H1 (cell line): ENCODE data around the gene SLC16A11. TPM values are rescaled to one million over a fixed set of nuclear protein-coding genes. Genes with fewer than 3 reads are reported as not detected.

Experiments used
- ATF3 ChIP-seq: IDR thresholded peaks from 2 replicates; pipeline ENCODE4 v1.6.1; 2011; ENCODE audit warnings: low read depth, mild to moderate bottlenecking, low read length; ENCODE audit not compliant: insufficient read depth
- CBX5 ChIP-seq: fragments of 300-800, 300-1000 bp; sonication (generic); IDR thresholded peaks from 2 replicates; pipeline ENCODE4 v1.7.1; 2016; ENCODE audit warnings: antibody characterized with exemption, low read length, low read depth
- CEBPB ChIP-seq: IDR thresholded peaks from 2 replicates; pipeline ENCODE4 v1.6.1; 2012; ENCODE audit warnings: low read depth, low read length
- CTBP2 ChIP-seq: IDR thresholded peaks from 2 replicates; pipeline ENCODE4 v1.7.0; 2011; ENCODE audit warnings: borderline replicate concordance, mild to moderate bottlenecking, moderate library complexity, mixed read lengths, low read length; ENCODE audit not compliant: insufficient read depth, insufficient read length
- E2F6 ChIP-seq: IDR thresholded peaks from 2 replicates; pipeline ENCODE4 v1.6.1; 2012; ENCODE audit warnings: inconsistent platforms
- EGR1 ChIP-seq: IDR thresholded peaks from 2 replicates; pipeline ENCODE4 v1.6.1; 2011; ENCODE audit warnings: low read depth, low read length, borderline replicate concordance
- EP300 ChIP-seq, 2 experiments: IDR thresholded peaks; 1 replicate in 1 of 2; 2 replicates in 1 of 2; pipeline ENCODE4 v1.6.1; 2011 to 2012; ENCODE audit warnings: low read depth in 2 of 2, low read length in 2 of 2, mild to moderate bottlenecking in 2 of 2, borderline replicate concordance in 1 of 2, inconsistent platforms in 1 of 2, moderate library complexity in 1 of 2
- EZH2 ChIP-seq: fragments of 200-600 bp; sonication (generic); IDR thresholded peaks from 2 replicates; pipeline ENCODE4 v1.7.1; 2012; ENCODE audit warnings: low read depth, mild to moderate bottlenecking, moderate library complexity, low read length, inconsistent platforms; ENCODE audit not compliant: severe bottlenecking
- HDAC2 ChIP-seq, 2 experiments: fragments of 300-600 bp in 1 of 2; sonication (generic) in 1 of 2; IDR thresholded peaks; 2 replicates each; pipeline ENCODE4 v1.6.1; 2011 to 2012; ENCODE audit warnings: low read depth in 2 of 2, low read length in 2 of 2, mild to moderate bottlenecking in 2 of 2, moderate library complexity in 2 of 2, borderline replicate concordance in 1 of 2, inconsistent platforms in 1 of 2
- HDAC6 ChIP-seq: IDR thresholded peaks from one replicate; pipeline ENCODE4 v1.7.1; 2012; ENCODE audit warnings: low read depth, mild to moderate bottlenecking, inconsistent platforms, low read length, moderate library complexity
- JUND ChIP-seq: IDR thresholded peaks from 2 replicates; pipeline ENCODE4 v1.6.1; 2011; ENCODE audit warnings: mild to moderate bottlenecking, improper control_type of control experiment, low read length
- KDM1A ChIP-seq: fragments of 200-600, 300-600 bp; sonication (generic); IDR thresholded peaks from 2 replicates; pipeline ENCODE4 v1.7.1; 2016; ENCODE audit warnings: mild to moderate bottlenecking, low read length, borderline replicate concordance
- KDM5A ChIP-seq: fragments of 200-600 bp; IDR thresholded peaks from 2 replicates; pipeline ENCODE4 v1.7.1; 2012; ENCODE audit warnings: mild to moderate bottlenecking, low read length, inconsistent platforms, mixed read lengths
- MAFK ChIP-seq: IDR thresholded peaks from 2 replicates; pipeline ENCODE4 v1.6.1; 2012; ENCODE audit warnings: low read depth, mild to moderate bottlenecking, improper control_type of control experiment, low read length
- NANOG ChIP-seq: IDR thresholded peaks from 2 replicates; pipeline ENCODE4 v1.6.1; 2011; ENCODE audit warnings: low read length, low read depth, mild to moderate bottlenecking, inconsistent platforms; ENCODE audit not compliant: insufficient read depth, poor library complexity, severe bottlenecking
- NRF1 ChIP-seq: IDR thresholded peaks from 2 replicates; pipeline ENCODE4 v1.6.1; 2011; ENCODE audit warnings: mild to moderate bottlenecking, low read depth, low read length, improper control_type of control experiment
- POLR2A ChIP-seq, 2 experiments: IDR thresholded peaks; 1 replicate in 1 of 2; 2 replicates in 1 of 2; pipeline ENCODE4 v1.6.1; 2011; ENCODE audit warnings: low read depth in 2 of 2, low read length in 2 of 2, mild to moderate bottlenecking in 2 of 2; ENCODE audit errors: control extremely low read depth in 1 of 2
- RBBP5 ChIP-seq: IDR thresholded peaks from 2 replicates; pipeline ENCODE4 v1.7.1; 2012; ENCODE audit warnings: low read depth, mild to moderate bottlenecking, inconsistent platforms, low read length, moderate library complexity, borderline replicate concordance
- SIX5 ChIP-seq: IDR thresholded peaks from 2 replicates; pipeline ENCODE4 v1.6.1; 2011; ENCODE audit warnings: mild to moderate bottlenecking, low read depth, low read length
- SP4 ChIP-seq: IDR thresholded peaks from 2 replicates; pipeline ENCODE4 v1.6.1; 2012; ENCODE audit warnings: low read length, inconsistent platforms
- SUZ12 ChIP-seq: fragments of 200-600 bp; sonication (generic); IDR thresholded peaks from 2 replicates; pipeline ENCODE4 v1.6.1; 2012; ENCODE audit warnings: mild to moderate bottlenecking, inconsistent platforms, low read length, moderate library complexity, mixed read lengths
- TAF7 ChIP-seq: optimal IDR thresholded peaks from 2 replicates; pipeline ENCODE3; 2011; ENCODE audit warnings: low read depth, mild to moderate bottlenecking, inconsistent platforms, low read length, moderate library complexity, borderline replicate concordance
- polyA plus RNA-seq, 7 experiments: library from polyadenylated mRNA; depleted of rRNA in 3 of 7; stranded (reverse) in 5 of 7; unstranded in 2 of 7; fragments of >200 nt in 5 of 7; fragments of 200-250 nt in 2 of 7; gene quantifications; 1 replicate in 5 of 7; 2 replicates in 1 of 7; 4 replicates in 1 of 7; pipeline versions ENCODE4 v1.2.1 to v1.2.3, GENCODE V29; 2011 to 2013; ENCODE audit warnings: missing spikeins in 2 of 7, mixed read lengths in 2 of 7
- total RNA-seq: library from RNA; stranded (reverse); fragmentation: NEBNext Ultra II Directional; extraction: Animal tissue kit (Norgen Biotek cat#: 25700); gene quantifications from 2 replicates; pipeline ENCODE4 v1.2.1, GENCODE V29; 2021

The SLC16A11 gene
- total and polyA plus RNA-seq, 2 of the 8 experiments (the other 6 are each of a cell fraction or from before 2014, with no cell fraction given): 0.35 to 0.39 TPM

- TF ChIP-seq EP300 (IDR thresholded peaks at IDR 0.05; ENCODE audit: borderline replicate concordance in 1 of 2, low read depth in 2 of 2, low read length in 2 of 2) (no peak), JUND (peak; percentile 35; the same call in 1 of the 2 replicates), SUZ12 (no peak), ATF3 (0 out of 2 replicates have a peak, but pooled peaks have one; percentile 27), MAFK (no peak), KDM5A (no peak), KDM1A (no peak), CBX5 (no peak), POLR2A (IDR thresholded peaks at IDR 0.05; ENCODE audit: control extremely low read depth in 1 of 2, low read depth in 2 of 2, low read length in 2 of 2) (peak in 1 of 2 experiments; percentile 69; a peak in 1 of 3 replicates), SIX5 (no peak), E2F6 (peak; percentile 81), NRF1 (peak; percentile 94), EZH2 (peak; percentile 25), TAF7 (no peak), NANOG (no peak), SP4 (no peak), HDAC2 (IDR thresholded peaks at IDR 0.05; ENCODE audit: borderline replicate concordance in 1 of 2, low read depth in 2 of 2, low read length in 2 of 2) (no peak; a peak in 1 of 4 replicates), RBBP5 (0 out of 2 replicates have a peak, but pooled peaks have one; percentile 60), HDAC6 (no peak), EGR1 (no peak), CEBPB (no peak), CTBP2 (no peak)
Observed at GRCh38 chr17:7023576-7024401, 20.1 kb downstream of the SLC16A11 start (continued).
